ENCODE data around the gene METTL5. TPM values are rescaled to one million over a fixed set of nuclear protein-coding genes. Genes with fewer than 3 reads are reported as not detected.

METTL5 gene
- total RNA-seq, 1 experiment from 2014 or later = 103 TPM

DNA sequence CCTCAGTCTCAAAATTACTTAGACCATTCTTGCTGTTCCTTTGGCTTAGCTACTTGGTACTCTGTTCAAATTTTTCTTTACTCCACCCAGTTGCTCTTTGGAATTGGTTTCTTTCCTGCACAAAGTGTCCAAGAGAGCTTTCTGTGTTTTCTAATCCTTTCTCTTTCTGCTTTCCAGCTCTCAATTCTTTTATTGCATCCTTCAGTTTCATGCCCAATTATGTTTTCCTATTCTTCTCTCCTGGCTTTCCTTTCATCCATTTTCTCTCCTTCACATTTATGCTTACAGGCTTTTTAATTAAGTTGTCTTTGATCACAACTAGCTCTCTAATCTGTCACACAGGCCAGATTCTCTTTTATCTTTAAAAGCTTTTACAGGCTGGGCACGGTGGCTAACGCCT, 40.8 kb upstream of the METTL5 start:
- ATAC-seq = no peak
- TF ChIP-seq, protein P1, sequence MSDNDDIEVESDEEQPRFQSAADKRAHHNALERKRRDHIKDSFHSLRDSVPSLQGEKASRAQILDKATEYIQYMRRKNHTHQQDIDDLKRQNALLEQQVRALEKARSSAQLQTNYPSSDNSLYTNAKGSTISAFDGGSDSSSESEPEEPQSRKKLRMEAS (IDR thresholded peaks at IDR 0.05) = no peak
- no peak for TF ChIP-seq CEBPB (IDR thresholded peaks at IDR 0.05; ENCODE audit: low read depth)
- TF ChIP-seq ZFX (IDR thresholded peaks at IDR 0.05) = no peak
- TF ChIP-seq, protein P2, sequence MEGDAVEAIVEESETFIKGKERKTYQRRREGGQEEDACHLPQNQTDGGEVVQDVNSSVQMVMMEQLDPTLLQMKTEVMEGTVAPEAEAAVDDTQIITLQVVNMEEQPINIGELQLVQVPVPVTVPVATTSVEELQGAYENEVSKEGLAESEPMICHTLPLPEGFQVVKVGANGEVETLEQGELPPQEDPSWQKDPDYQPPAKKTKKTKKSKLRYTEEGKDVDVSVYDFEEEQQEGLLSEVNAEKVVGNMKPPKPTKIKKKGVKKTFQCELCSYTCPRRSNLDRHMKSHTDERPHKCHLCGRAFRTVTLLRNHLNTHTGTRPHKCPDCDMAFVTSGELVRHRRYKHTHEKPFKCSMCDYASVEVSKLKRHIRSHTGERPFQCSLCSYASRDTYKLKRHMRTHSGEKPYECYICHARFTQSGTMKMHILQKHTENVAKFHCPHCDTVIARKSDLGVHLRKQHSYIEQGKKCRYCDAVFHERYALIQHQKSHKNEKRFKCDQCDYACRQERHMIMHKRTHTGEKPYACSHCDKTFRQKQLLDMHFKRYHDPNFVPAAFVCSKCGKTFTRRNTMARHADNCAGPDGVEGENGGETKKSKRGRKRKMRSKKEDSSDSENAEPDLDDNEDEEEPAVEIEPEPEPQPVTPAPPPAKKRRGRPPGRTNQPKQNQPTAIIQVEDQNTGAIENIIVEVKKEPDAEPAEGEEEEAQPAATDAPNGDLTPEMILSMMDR (IDR thresholded peaks at IDR 0.05 in 2 of 3, conservative IDR thresholded peaks at IDR 0.05 in 1 of 3; ENCODE audit: borderline replicate concordance in 1 of 3, insufficient read depth in 1 of 3, low read depth in 2 of 3, low read length in 2 of 3) = no peak
- no peak for TF ChIP-seq SRF (IDR thresholded peaks at IDR 0.05; ENCODE audit: low read depth)
- no peak overlapping the region for H3K27ac ChIP-seq (ENCODE audit: low read depth, low read length)
- ChIA-PET CTCF (no interaction called here), RAD21 (ENCODE audit: low non-redundant PET in 1 of 2, low total read pairs in 2 of 2, uncharacterized antibody in 2 of 2, unreplicated experiment in 2 of 2) (no interaction called here), POLR2A (no interaction called here)
- no peaks in the 10 kb centered on the region for H3K9me2 ChIP-seq (ENCODE audit: insufficient read depth)
- intact Hi-C loops (cut with micrococcal nuclease) = no loop called here
- H3K9ac ChIP-seq (ENCODE audit: low read length) = no peak overlapping the region
- H3K36me3 ChIP-seq (ENCODE audit: control insufficient read depth in 1 of 2, insufficient read depth in 2 of 2, low read length in 2 of 2) = no peaks in the 10 kb centered on the region
- H3K4me3 ChIP-seq (replicated peaks in 1 of 2; ENCODE audit: low read depth in 1 of 2, low read length in 2 of 2) = no peak overlapping the region
- no peaks in the 10 kb centered on the region for H3K9me3 ChIP-seq (ENCODE audit: control insufficient read depth in 1 of 2, insufficient read depth in 1 of 2, low read depth in 1 of 2, low read length in 2 of 2)
- no peak for DNase-seq (ENCODE audit: low read depth, low spot score)
- no peak overlapping the region for H3K4me2 ChIP-seq (ENCODE audit: low read length)
- H3K27me3 ChIP-seq (ENCODE audit: insufficient read depth, low read length) = no peaks in the 10 kb centered on the region
- H2AFZ ChIP-seq (ENCODE audit: low read depth, low read length, poor library complexity, severe bottlenecking) = no peak overlapping the region
- BruUV-seq (replicated peaks) = no TSS peak
- H3K79me2 ChIP-seq (ENCODE audit: insufficient read depth, low read length) = peaks cover 56% of the 10 kb centered on the region
- no peaks in the 10 kb centered on the region for H4K20me1 ChIP-seq (ENCODE audit: insufficient read depth)
- no peaks in the 10 kb centered on the region for H3K4me1 ChIP-seq (ENCODE audit: control insufficient read depth in 1 of 2, insufficient read depth in 2 of 2, low read length in 2 of 2)

DNA sequence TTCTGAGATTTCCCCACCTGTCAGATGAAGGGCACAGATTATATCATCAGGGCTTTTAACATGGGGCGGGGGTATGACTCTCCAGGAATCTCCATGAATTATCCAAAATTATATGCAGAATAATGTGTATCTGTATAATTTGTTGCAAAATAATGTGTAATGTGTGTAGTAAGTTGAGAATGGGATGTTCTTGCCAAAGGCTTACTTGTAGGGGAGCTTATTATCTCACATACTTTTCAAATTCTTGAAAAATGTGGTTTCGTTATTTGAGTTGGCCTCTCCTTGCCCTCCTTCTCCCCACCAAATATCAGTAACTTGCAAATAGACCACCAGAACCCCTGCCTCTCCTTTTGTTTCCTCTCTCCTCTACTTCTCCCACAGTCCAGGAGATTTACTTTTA, 38.1 kb upstream of the METTL5 start:
- CTCF ChIA-PET = no interaction called here
- TF ChIP-seq JUND (IDR thresholded peaks at IDR 0.05) (no peak), RAD21 (IDR thresholded peaks at IDR 0.05; ENCODE audit: low read depth) (no peak), ZFX (IDR thresholded peaks at IDR 0.05) (no peak), SIN3A (IDR thresholded peaks at IDR 0.05; ENCODE audit: low read depth) (no peak), POLR2AphosphoS5 (IDR thresholded peaks at IDR 0.05; ENCODE audit: low read depth, low read length) (no peak), EZH2 (IDR thresholded peaks at IDR 0.05) (no peak), ZNF274 (IDR thresholded peaks at IDR 0.05; ENCODE audit: low read depth, low read length) (no peak), CEBPB (IDR thresholded peaks at IDR 0.05; ENCODE audit: low read depth) (no peak)
- TF ChIP-seq, protein P1 (IDR thresholded peaks at IDR 0.05) = no peak
- TF ChIP-seq, protein P3, sequence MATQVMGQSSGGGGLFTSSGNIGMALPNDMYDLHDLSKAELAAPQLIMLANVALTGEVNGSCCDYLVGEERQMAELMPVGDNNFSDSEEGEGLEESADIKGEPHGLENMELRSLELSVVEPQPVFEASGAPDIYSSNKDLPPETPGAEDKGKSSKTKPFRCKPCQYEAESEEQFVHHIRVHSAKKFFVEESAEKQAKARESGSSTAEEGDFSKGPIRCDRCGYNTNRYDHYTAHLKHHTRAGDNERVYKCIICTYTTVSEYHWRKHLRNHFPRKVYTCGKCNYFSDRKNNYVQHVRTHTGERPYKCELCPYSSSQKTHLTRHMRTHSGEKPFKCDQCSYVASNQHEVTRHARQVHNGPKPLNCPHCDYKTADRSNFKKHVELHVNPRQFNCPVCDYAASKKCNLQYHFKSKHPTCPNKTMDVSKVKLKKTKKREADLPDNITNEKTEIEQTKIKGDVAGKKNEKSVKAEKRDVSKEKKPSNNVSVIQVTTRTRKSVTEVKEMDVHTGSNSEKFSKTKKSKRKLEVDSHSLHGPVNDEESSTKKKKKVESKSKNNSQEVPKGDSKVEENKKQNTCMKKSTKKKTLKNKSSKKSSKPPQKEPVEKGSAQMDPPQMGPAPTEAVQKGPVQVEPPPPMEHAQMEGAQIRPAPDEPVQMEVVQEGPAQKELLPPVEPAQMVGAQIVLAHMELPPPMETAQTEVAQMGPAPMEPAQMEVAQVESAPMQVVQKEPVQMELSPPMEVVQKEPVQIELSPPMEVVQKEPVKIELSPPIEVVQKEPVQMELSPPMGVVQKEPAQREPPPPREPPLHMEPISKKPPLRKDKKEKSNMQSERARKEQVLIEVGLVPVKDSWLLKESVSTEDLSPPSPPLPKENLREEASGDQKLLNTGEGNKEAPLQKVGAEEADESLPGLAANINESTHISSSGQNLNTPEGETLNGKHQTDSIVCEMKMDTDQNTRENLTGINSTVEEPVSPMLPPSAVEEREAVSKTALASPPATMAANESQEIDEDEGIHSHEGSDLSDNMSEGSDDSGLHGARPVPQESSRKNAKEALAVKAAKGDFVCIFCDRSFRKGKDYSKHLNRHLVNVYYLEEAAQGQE (IDR thresholded peaks at IDR 0.05; ENCODE audit: low read depth) = no peak
- TF ChIP-seq, protein P4, sequence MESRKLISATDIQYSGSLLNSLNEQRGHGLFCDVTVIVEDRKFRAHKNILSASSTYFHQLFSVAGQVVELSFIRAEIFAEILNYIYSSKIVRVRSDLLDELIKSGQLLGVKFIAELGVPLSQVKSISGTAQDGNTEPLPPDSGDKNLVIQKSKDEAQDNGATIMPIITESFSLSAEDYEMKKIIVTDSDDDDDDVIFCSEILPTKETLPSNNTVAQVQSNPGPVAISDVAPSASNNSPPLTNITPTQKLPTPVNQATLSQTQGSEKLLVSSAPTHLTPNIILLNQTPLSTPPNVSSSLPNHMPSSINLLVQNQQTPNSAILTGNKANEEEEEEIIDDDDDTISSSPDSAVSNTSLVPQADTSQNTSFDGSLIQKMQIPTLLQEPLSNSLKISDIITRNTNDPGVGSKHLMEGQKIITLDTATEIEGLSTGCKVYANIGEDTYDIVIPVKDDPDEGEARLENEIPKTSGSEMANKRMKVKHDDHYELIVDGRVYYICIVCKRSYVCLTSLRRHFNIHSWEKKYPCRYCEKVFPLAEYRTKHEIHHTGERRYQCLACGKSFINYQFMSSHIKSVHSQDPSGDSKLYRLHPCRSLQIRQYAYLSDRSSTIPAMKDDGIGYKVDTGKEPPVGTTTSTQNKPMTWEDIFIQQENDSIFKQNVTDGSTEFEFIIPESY (IDR thresholded peaks at IDR 0.05; ENCODE audit: extremely low read depth, insufficient replicate concordance, low read length) = no peak

More for the DNA sequence above, 38.1 kb upstream of the METTL5 start:
- H3K27me3 ChIP-seq (ENCODE audit: insufficient read depth, low read length) = no peaks in the 10 kb centered on the region
- intact Hi-C loops (cut with micrococcal nuclease) = no loop called here
- peaks cover 55% of the 10 kb centered on the region for H3K79me2 ChIP-seq (ENCODE audit: insufficient read depth, low read length)
- H3K4me1 ChIP-seq (ENCODE audit: control insufficient read depth in 1 of 2, insufficient read depth in 2 of 2, low read length in 2 of 2) = no peaks in the 10 kb centered on the region
- H2AFZ ChIP-seq (ENCODE audit: low read depth, low read length, poor library complexity, severe bottlenecking) = no peak overlapping the region
- no peaks in the 10 kb centered on the region for H3K36me3 ChIP-seq (ENCODE audit: control insufficient read depth in 1 of 2, insufficient read depth in 2 of 2, low read length in 2 of 2)
- peaks cover 4% of the 10 kb centered on the region; the same call in 1 of the 2 replicates for H4K20me1 ChIP-seq (ENCODE audit: insufficient read depth)
- no peaks in the 10 kb centered on the region for H3K9me2 ChIP-seq (ENCODE audit: insufficient read depth)
- ChIA-PET RAD21 (ENCODE audit: low non-redundant PET in 1 of 2, low total read pairs in 2 of 2, uncharacterized antibody in 2 of 2, unreplicated experiment in 2 of 2) (no interaction called here), POLR2A (no interaction called here)
- H3K9ac ChIP-seq (ENCODE audit: low read length) = no peak overlapping the region
- ATAC-seq (no peak), DNase-seq (ENCODE audit: low read depth, low spot score) (no peak)
- no peak overlapping the region for H3K4me3 ChIP-seq (replicated peaks in 1 of 2; ENCODE audit: low read depth in 1 of 2, low read length in 2 of 2)
- no peak overlapping the region for H3K27ac ChIP-seq (ENCODE audit: low read depth, low read length)
- no TSS peak for BruUV-seq (replicated peaks)
- H3K9me3 ChIP-seq (ENCODE audit: control insufficient read depth in 1 of 2, insufficient read depth in 1 of 2, low read depth in 1 of 2, low read length in 2 of 2) = no peaks in the 10 kb centered on the region
- no peak overlapping the region for H3K4me2 ChIP-seq (ENCODE audit: low read length)
